HL-60 (cell line): ENCODE data around the gene WARS2.
"Not testable (repeated sequence)": the region's sequence is repeated elsewhere in the genome, so short reads cannot be mapped to it uniquely, and the experiment has no call there.

Source experiments
- GABPA ChIP-seq: IDR thresholded peaks from 2 replicates; pipeline ENCODE4 v1.6.1; 2012; ENCODE audit warnings: low read depth
- POLR2AphosphoS5 ChIP-seq: IDR thresholded peaks from 2 replicates; pipeline ENCODE4 v1.6.1; 2012; ENCODE audit warnings: low read depth
- REST ChIP-seq: IDR thresholded peaks from 2 replicates; pipeline ENCODE4 v1.6.1; 2012; ENCODE audit warnings: low read depth; ENCODE audit not compliant: insufficient replicate concordance
- SPI1 ChIP-seq: IDR thresholded peaks from 2 replicates; pipeline ENCODE4 v1.6.1; 2012; ENCODE audit warnings: low read depth, mild to moderate bottlenecking, borderline replicate concordance
- TF ChIP-seq, protein P1 (sequence below): IDR thresholded peaks from one replicate; pipeline ENCODE4 v1.5.1; 2011; ENCODE audit warnings: low read length, control low read depth, inconsistent platforms; ENCODE audit not compliant: insufficient read depth

- TF ChIP-seq, protein P1, sequence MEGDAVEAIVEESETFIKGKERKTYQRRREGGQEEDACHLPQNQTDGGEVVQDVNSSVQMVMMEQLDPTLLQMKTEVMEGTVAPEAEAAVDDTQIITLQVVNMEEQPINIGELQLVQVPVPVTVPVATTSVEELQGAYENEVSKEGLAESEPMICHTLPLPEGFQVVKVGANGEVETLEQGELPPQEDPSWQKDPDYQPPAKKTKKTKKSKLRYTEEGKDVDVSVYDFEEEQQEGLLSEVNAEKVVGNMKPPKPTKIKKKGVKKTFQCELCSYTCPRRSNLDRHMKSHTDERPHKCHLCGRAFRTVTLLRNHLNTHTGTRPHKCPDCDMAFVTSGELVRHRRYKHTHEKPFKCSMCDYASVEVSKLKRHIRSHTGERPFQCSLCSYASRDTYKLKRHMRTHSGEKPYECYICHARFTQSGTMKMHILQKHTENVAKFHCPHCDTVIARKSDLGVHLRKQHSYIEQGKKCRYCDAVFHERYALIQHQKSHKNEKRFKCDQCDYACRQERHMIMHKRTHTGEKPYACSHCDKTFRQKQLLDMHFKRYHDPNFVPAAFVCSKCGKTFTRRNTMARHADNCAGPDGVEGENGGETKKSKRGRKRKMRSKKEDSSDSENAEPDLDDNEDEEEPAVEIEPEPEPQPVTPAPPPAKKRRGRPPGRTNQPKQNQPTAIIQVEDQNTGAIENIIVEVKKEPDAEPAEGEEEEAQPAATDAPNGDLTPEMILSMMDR: not testable (repeated sequence)
- not testable (repeated sequence) for TF ChIP-seq POLR2AphosphoS5, REST, GABPA, SPI1
Measured at GRCh38 chr1:119156761-119157160, 16.3 kb upstream of the WARS2 start.
